Measurements from ENCODE around the gene IFT80. TPM values are rescaled to one million over a fixed set of nuclear protein-coding genes. Genes with fewer than 3 reads are reported as not detected.

IFT80 gene
- total RNA-seq, 2 donors from 2014 or later: 24.6 to 26.1 TPM

DNA sequence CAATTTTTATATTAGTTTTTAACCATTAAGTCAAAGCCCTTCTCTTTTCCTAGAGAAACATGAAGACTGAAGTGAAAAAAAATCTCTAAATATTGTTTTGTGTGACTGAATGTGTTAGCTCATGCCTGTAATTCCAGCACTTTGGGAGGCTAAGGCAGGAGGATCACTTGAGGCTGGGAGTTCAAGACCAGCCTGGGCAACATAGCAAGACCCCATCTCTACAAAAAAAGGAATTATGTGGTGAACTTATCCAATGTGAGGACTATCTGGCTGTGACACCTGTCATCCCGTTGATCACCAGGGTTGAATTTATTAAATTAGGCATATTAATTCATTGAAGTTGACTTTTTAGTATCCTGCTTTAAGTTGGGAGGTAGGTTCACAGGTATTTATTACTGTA lies 13.5 kb upstream of the IFT80 start:
- H3K9me3 ChIP-seq (ENCODE audit: control insufficient read depth, low read length, poor library complexity, severe bottlenecking): no peaks in the 10 kb centered on the region
- ATAC-seq: no peak
- Mint-ChIP-seq H3K4me1 (peaks cover 15% of the 10 kb centered on the region), H3K4me3 (no peak overlapping the region), H3K36me3 (ENCODE audit: low read depth) (peaks cover 5% of the 10 kb centered on the region), H3K27me3 (no peaks in the 10 kb centered on the region), H3K27ac (no peak overlapping the region)
- DNase-seq: no peak

- H3K27me3 Mint-ChIP-seq: no peaks in the 10 kb centered on the region
- no peak overlapping the region for H3K27ac Mint-ChIP-seq
- no peak for ATAC-seq
- H3K36me3 Mint-ChIP-seq (ENCODE audit: low read depth): peaks cover 2% of the 10 kb centered on the region
- no peak for DNase-seq
- peaks cover 4% of the 10 kb centered on the region for H3K4me1 Mint-ChIP-seq
- no peak overlapping the region for H3K4me3 Mint-ChIP-seq
- no peaks in the 10 kb centered on the region for H3K9me3 ChIP-seq (ENCODE audit: control insufficient read depth, low read length, poor library complexity, severe bottlenecking)
These were observed 11.0 kb upstream of the IFT80 start for GRCh38 chr3:160409812-160410610.

GRCh38 chr3:160403796-160404470 lies 4.9 kb upstream of the IFT80 start:
- ATAC-seq: no peak
- H3K9me3 ChIP-seq (ENCODE audit: control insufficient read depth, low read length, poor library complexity, severe bottlenecking): no peaks in the 10 kb centered on the region
- Mint-ChIP-seq H3K36me3 (ENCODE audit: low read depth) (peaks cover 4% of the 10 kb centered on the region), H3K4me1 (peaks cover 23% of the 10 kb centered on the region), H3K27me3 (no peaks in the 10 kb centered on the region), H3K4me3 (peak overlapping the region; percentile 83), H3K27ac (peak overlapping the region; percentile 100)
- DNase-seq: no peak

DNA sequence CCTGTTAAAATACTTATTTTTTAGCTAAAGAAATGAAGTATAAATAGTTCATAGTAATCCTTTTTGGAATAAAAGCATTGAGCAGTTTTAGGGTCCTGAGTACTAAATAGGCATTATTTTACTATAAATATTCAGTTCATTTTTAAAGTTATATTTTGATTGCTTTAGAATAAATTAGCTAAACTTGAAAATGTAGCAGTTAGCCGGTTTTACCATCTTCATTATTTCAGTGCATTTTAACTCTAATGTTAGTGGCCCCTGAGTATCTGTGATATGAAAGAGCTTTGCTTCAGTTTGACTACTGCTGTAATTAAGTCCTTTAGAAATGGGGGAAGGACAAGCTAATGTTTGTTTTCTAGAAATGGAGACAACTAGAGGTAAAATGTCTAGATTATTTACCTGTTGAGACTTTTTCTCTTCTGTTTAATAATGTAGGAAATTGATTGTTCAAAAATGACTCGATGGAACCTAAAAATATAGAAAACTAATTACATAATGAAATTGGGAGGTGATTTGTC lies 4.1 kb upstream of the IFT80 start:
- peaks cover 3% of the 10 kb centered on the region for H3K36me3 Mint-ChIP-seq (ENCODE audit: low read depth)

GRCh38 chr3:160402221-160403027 lies 3.4 kb upstream of the IFT80 start:
- Mint-ChIP-seq H3K4me1 (peaks cover 28% of the 10 kb centered on the region), H3K27me3 (no peaks in the 10 kb centered on the region), H3K4me3 (peak overlapping the region; percentile 98), H3K27ac (peak overlapping the region; percentile 100), H3K36me3 (ENCODE audit: low read depth) (peaks cover 3% of the 10 kb centered on the region)
- no peaks in the 10 kb centered on the region for H3K9me3 ChIP-seq (ENCODE audit: control insufficient read depth, low read length, poor library complexity, severe bottlenecking)
- ATAC-seq (no peak), DNase-seq (no peak)

More for the DNA sequence above, 4.1 kb upstream of the IFT80 start:
- Mint-ChIP-seq H3K4me1 (peaks cover 27% of the 10 kb centered on the region), H3K4me3 (peak overlapping the region; percentile 98), H3K27ac (peak overlapping the region; percentile 100), H3K27me3 (no peaks in the 10 kb centered on the region)
- H3K9me3 ChIP-seq (ENCODE audit: control insufficient read depth, low read length, poor library complexity, severe bottlenecking): no peaks in the 10 kb centered on the region
- DNase-seq (no peak), ATAC-seq (no peak)

- no peaks in the 10 kb centered on the region for H3K27me3 Mint-ChIP-seq
- ATAC-seq (no peak), DNase-seq (no peak)
- H3K36me3 Mint-ChIP-seq (ENCODE audit: low read depth): peaks cover 3% of the 10 kb centered on the region
- H3K4me1 Mint-ChIP-seq: peaks cover 31% of the 10 kb centered on the region
- peak overlapping the region; percentile 98 for H3K4me3 Mint-ChIP-seq
- H3K27ac Mint-ChIP-seq: peak overlapping the region; percentile 100
- H3K9me3 ChIP-seq (ENCODE audit: control insufficient read depth, low read length, poor library complexity, severe bottlenecking): no peaks in the 10 kb centered on the region
These were observed 2.5 kb upstream of the IFT80 start for GRCh38 chr3:160401291-160402095.

DNA sequence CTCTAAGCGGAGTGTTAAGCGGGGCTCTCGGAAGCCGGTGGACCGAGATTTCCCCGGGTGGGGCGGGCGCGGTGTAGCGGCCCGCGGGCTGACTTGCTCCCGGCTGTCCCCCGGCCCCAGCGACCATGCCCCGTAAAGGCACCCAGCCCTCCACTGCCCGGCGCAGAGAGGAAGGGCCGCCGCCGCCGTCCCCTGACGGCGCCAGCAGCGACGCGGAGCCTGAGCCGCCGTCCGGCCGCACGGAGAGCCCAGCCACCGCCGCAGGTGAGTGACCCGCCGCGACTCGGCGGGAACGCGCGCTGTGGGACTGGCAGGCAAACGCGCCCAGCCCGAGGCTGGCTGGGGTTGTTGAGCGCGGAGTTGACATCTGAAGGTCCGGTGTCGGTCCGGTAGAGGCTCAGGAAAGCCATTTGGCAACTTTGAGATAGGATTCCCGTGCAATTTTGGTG lies 1.7 kb upstream of the IFT80 start:
- Mint-ChIP-seq H3K4me1 (peaks cover 34% of the 10 kb centered on the region), H3K27me3 (no peaks in the 10 kb centered on the region), H3K36me3 (ENCODE audit: low read depth) (peaks cover 3% of the 10 kb centered on the region), H3K4me3 (peak overlapping the region; percentile 98), H3K27ac (peak overlapping the region; percentile 100)
- ATAC-seq (no peak), DNase-seq (peak; percentile 7 to 17 (median 12))
- no peaks in the 10 kb centered on the region for H3K9me3 ChIP-seq (ENCODE audit: control insufficient read depth, low read length, poor library complexity, severe bottlenecking)

DNA sequence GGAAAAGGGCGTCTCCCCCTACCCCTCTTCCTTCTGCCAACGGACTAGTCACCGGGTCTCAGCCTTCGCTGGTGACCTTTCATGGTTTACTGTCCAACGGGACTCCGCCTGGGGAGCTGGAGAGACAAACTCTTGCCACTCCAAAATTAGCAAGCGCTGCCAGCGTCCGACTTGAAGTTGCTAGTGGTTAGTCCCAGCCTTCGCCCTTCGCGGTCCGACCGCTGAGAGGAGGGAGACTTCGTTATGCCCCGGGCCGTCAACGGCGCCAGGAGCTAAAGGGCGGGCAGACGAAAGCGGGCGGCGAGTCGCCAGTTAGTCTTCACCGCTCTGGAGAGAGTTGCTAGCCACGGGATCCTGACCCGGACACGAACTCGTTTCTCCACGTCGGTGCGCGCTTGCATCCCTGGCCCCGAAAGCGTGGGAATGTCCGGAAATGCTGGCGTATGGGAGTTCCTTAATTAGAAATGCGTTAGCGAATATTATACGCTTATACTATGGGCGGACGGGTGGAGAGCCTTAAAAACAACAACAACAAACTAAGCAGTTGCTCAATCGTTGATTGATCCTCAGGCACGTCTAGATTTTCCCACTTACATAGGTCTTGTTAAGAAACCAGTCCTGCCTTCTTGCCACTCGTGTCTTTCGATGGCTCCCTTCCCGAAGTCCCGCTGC lies 1.1 kb upstream of the IFT80 start:
- Mint-ChIP-seq H3K27me3 (no peaks in the 10 kb centered on the region), H3K4me1 (peaks cover 37% of the 10 kb centered on the region), H3K4me3 (peak overlapping the region; percentile 98), H3K27ac (peak overlapping the region; percentile 100), H3K36me3 (ENCODE audit: low read depth) (peaks cover 3% of the 10 kb centered on the region)
- H3K9me3 ChIP-seq (ENCODE audit: control insufficient read depth, low read length, poor library complexity, severe bottlenecking): no peaks in the 10 kb centered on the region
- no peak for ATAC-seq
- DNase-seq: peak; percentile 7 to 16 (median 11)

GRCh38 chr3:160398820-160399124 lies 253 bp downstream of the IFT80 start:
- H3K9me3 ChIP-seq (ENCODE audit: control insufficient read depth, low read length, poor library complexity, severe bottlenecking): no peaks in the 10 kb centered on the region
- Mint-ChIP-seq H3K27me3 (no peaks in the 10 kb centered on the region), H3K36me3 (ENCODE audit: low read depth) (peaks cover 3% of the 10 kb centered on the region), H3K27ac (peak overlapping the region; percentile 100), H3K4me3 (peak overlapping the region; percentile 98), H3K4me1 (peaks cover 35% of the 10 kb centered on the region)
- peak; percentile 1 for ATAC-seq
- DNase-seq: no peak

DNA sequence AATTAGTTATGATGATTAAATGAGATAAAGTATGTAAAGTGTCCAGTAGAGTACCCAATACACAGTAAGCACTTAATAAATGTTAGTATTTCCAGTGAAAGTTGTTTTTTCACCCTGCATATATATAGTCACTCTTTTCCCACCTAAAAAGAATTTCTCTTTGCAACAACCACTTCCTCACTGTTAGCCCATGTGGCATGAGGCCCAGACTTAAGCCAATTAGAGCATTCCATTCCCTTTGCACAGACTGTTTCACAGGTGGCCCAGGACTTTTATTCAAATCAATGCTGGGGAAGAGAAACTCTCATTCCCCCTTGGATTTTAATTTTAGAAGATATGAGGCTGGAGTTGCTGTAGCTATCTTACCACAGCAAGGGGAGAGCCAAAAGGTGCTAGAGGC lies 3.7 kb downstream of the IFT80 start:
- DNase-seq (no peak), ATAC-seq (no peak)
- Mint-ChIP-seq H3K4me3 (no peak overlapping the region), H3K36me3 (ENCODE audit: low read depth) (peaks cover 3% of the 10 kb centered on the region), H3K27ac (no peak overlapping the region), H3K4me1 (peaks cover 34% of the 10 kb centered on the region), H3K27me3 (no peaks in the 10 kb centered on the region)
- no peaks in the 10 kb centered on the region for H3K9me3 ChIP-seq (ENCODE audit: control insufficient read depth, low read length, poor library complexity, severe bottlenecking)

DNA sequence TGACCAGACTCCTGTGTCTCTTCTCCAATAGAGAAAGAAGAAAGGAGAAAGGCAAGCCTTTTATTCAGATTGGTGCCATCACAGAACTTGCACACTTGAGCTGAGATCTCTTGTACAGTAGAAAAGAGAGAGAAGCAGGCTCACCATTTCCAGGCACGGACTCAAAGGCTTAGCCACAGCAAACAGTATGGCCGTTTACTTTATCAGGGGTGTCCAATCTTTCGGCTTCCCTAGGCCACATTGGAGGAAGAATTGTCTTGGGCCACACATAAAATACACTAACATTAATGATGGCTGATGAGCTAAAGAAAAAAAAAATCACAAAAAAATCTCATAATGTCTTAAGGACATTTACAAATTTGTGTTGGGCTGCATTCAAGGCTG lies 5.0 kb downstream of the IFT80 start:
- no peaks in the 10 kb centered on the region for H3K27me3 Mint-ChIP-seq
- H3K36me3 Mint-ChIP-seq (ENCODE audit: low read depth): peaks cover 2% of the 10 kb centered on the region
- H3K27ac Mint-ChIP-seq: peak overlapping the region; percentile 77
- peaks cover 30% of the 10 kb centered on the region for H3K4me1 Mint-ChIP-seq
- no peak for ATAC-seq
- DNase-seq: no peak
- no peaks in the 10 kb centered on the region for H3K9me3 ChIP-seq (ENCODE audit: control insufficient read depth, low read length, poor library complexity, severe bottlenecking)
- H3K4me3 Mint-ChIP-seq: no peak overlapping the region

GRCh38 chr3:160393346-160394008 lies 5.5 kb downstream of the IFT80 start:
- Mint-ChIP-seq H3K4me1 (peaks cover 27% of the 10 kb centered on the region), H3K27me3 (no peaks in the 10 kb centered on the region), H3K27ac (no peak overlapping the region), H3K36me3 (ENCODE audit: low read depth) (no peaks in the 10 kb centered on the region), H3K4me3 (no peak overlapping the region)
- H3K9me3 ChIP-seq (ENCODE audit: control insufficient read depth, low read length, poor library complexity, severe bottlenecking): no peaks in the 10 kb centered on the region
- no peak for ATAC-seq
- no peak for DNase-seq

Data from T-helper 17 cell (primary cell).